ENCODE results near the gene CTNNA3. TPM values are rescaled to one million over a fixed set of nuclear protein-coding genes. Genes with fewer than 3 reads are reported as not detected.

The CTNNA3 gene
- total and polyA plus RNA-seq, 2 donors (not counting 3 experiments of a cell fraction or from before 2014, with no cell fraction given) = not detected

DNA sequence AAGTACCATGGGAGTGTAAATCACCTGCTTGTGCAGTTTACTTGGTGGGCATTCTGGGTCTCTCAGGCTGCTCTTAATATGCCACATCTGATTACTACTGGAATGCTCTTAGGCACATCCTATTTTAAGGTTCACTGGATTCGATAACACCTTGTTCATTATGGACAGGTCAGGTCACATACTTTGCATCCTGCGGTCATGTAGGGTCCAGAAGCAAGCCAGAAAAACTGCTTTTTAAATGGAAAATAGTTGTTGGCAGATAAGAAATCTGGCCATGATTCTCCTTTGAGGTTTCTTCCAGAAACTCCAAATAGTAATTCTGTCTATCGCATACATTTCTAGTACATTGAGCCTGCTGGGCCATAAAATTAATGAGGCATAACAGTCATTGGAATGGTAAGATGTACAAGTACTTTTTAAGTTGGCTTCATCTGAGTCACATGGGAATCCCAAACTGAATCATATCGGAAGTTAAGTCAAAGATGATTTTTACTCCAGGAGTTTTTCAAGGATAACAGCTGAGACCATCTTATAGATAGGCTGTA is 398.3 kb downstream of the CTNNA3 start:
- ChIA-PET CTCF (no interaction called here), POLR2A (no interaction called here)
- H3K4me1 ChIP-seq (ENCODE audit: control insufficient read depth, extremely low read depth, insufficient read depth, low read length) = no peaks in the 10 kb centered on the region
- H3K4me3 ChIP-seq (replicated peaks in 1 of 3; ENCODE audit: insufficient read depth in 1 of 3, low read depth in 1 of 3, low read length in 3 of 3) = no peak overlapping the region
- no peaks in the 10 kb centered on the region for H3K79me2 ChIP-seq (ENCODE audit: control insufficient read depth, insufficient read depth, low read length)
- no peaks in the 10 kb centered on the region for H3K27me3 ChIP-seq (ENCODE audit: control insufficient read depth in 2 of 2, insufficient read depth in 2 of 2, low read length in 2 of 2)
- no peak overlapping the region for H2AFZ ChIP-seq (ENCODE audit: low read depth, low read length)
- H3K36me3 ChIP-seq (ENCODE audit: control insufficient read depth in 2 of 2, extremely low read depth in 1 of 2, insufficient read depth in 2 of 2, low read length in 2 of 2) = no peaks in the 10 kb centered on the region
- TF ChIP-seq POLR2A (IDR thresholded peaks at IDR 0.05; ENCODE audit: low read depth, low read length) = no peak
- TF ChIP-seq, protein P1, sequence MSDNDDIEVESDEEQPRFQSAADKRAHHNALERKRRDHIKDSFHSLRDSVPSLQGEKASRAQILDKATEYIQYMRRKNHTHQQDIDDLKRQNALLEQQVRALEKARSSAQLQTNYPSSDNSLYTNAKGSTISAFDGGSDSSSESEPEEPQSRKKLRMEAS (IDR thresholded peaks at IDR 0.05; ENCODE audit: insufficient read depth, insufficient read length) = no peak
- no peak for TF ChIP-seq POLR2AphosphoS5 (IDR thresholded peaks at IDR 0.05; ENCODE audit: insufficient read depth, low read depth, low read length)
- TF ChIP-seq GATA2 (IDR thresholded peaks at IDR 0.05; ENCODE audit: insufficient read depth, insufficient read length, low read depth, low read length) = no peak
- TF ChIP-seq FOS (IDR thresholded peaks at IDR 0.05; ENCODE audit: borderline replicate concordance, insufficient read depth, low read length) = no peak
- no peak for TF ChIP-seq JUN (IDR thresholded peaks at IDR 0.05; ENCODE audit: borderline replicate concordance, insufficient read depth, insufficient read length, low read depth)
- no peak for TF ChIP-seq CTCF (IDR thresholded peaks at IDR 0.05; ENCODE audit: extremely low read depth in 1 of 2, insufficient read depth in 1 of 2, low read depth in 1 of 2, low read length in 2 of 2)
- TF ChIP-seq MYC (IDR thresholded peaks at IDR 0.05; ENCODE audit: low read depth, low read length) = no peak
- TF ChIP-seq EZH2 (IDR thresholded peaks at IDR 0.05; ENCODE audit: borderline replicate concordance, low read depth, low read length, severe bottlenecking) = no peak
- no peaks in the 10 kb centered on the region for H3K9me3 ChIP-seq (replicated peaks; ENCODE audit: control insufficient read depth, insufficient read depth, low read length)
- no peaks in the 10 kb centered on the region for H3K9me1 ChIP-seq (replicated peaks; ENCODE audit: control insufficient read depth, extremely low read depth, insufficient read depth, low read length)
- intact Hi-C loops (cut with micrococcal nuclease) (no loop called here), dilution Hi-C loops (cut with MboI; ENCODE audit: extremely low pct_ligation_motif_present, low sequenced_read_pairs) (no loop called here)
- H4K20me1 ChIP-seq (replicated peaks; ENCODE audit: control insufficient read depth, extremely low read depth, insufficient read depth, low read length) = no peaks in the 10 kb centered on the region
- FAIRE-seq = no peak
- no peak overlapping the region for H3K27ac ChIP-seq (ENCODE audit: insufficient read depth, low read depth, low read length)
- no peak overlapping the region for H3K9ac ChIP-seq (replicated peaks; ENCODE audit: extremely low read depth, insufficient read depth, low read length)
- no TSS peak for BruUV-seq (replicated peaks)
- no peak overlapping the region for H3K4me2 ChIP-seq (ENCODE audit: insufficient read depth, low read length)
- no peak for DNase-seq (ENCODE audit: low read depth, low spot score)
